Measurements from ENCODE around the gene DLG1.
A peak's percentile ranks its signal among the peaks of the same experiment; 100 is the strongest.

The DLG1 gene

GRCh38 chr3:197025736-197026480 is 272.5 kb downstream of the DLG1 start:
- TF ChIP-seq CREB1 (IDR thresholded peaks at IDR 0.05; ENCODE audit: low read depth), result no peak
- TF ChIP-seq RAD21 (IDR thresholded peaks at IDR 0.05; ENCODE audit: low read depth), result no peak
- TF ChIP-seq TEAD4 (IDR thresholded peaks at IDR 0.05), result no peak

- TF ChIP-seq TAF1 (IDR thresholded peaks at IDR 0.05; ENCODE audit: low read depth) (no peak), RAD21 (IDR thresholded peaks at IDR 0.05; ENCODE audit: low read depth) (no peak), MAX (IDR thresholded peaks at IDR 0.05) (no peak), TCF12 (IDR thresholded peaks at IDR 0.05; ENCODE audit: low read depth) (no peak), CEBPB (IDR thresholded peaks at IDR 0.05) (no peak), FOXM1 (IDR thresholded peaks at IDR 0.05; ENCODE audit: borderline replicate concordance, low read depth) (no peak), EGR1 (IDR thresholded peaks at IDR 0.05) (no peak), ZBTB7A (IDR thresholded peaks at IDR 0.05; ENCODE audit: low read depth) (no peak), YY1 (IDR thresholded peaks at IDR 0.05; ENCODE audit: low read depth) (no peak), USF1 (IDR thresholded peaks at IDR 0.05) (no peak), TEAD4 (IDR thresholded peaks at IDR 0.05) (no peak), EP300 (IDR thresholded peaks at IDR 0.05; ENCODE audit: borderline replicate concordance) (no peak), REST (IDR thresholded peaks at IDR 0.05; ENCODE audit: low read depth) (no peak), NFIC (IDR thresholded peaks at IDR 0.05) (no peak), CREB1 (IDR thresholded peaks at IDR 0.05; ENCODE audit: low read depth) (no peak)
These were observed 273.3 kb downstream of the DLG1 start for GRCh38 chr3:197024881-197025735.

- TF ChIP-seq ZBTB7A (IDR thresholded peaks at IDR 0.05; ENCODE audit: low read depth) (no peak), RAD21 (IDR thresholded peaks at IDR 0.05; ENCODE audit: low read depth) (no peak), USF1 (IDR thresholded peaks at IDR 0.05) (no peak)
These were observed 274.3 kb downstream of the DLG1 start for GRCh38 chr3:197023998-197024651.

- TF ChIP-seq MAX (IDR thresholded peaks at IDR 0.05) (peak; percentile 56; the same call in 1 of the 2 replicates), USF1 (IDR thresholded peaks at IDR 0.05) (peak; percentile 18; the same call in 1 of the 2 replicates), REST (IDR thresholded peaks at IDR 0.05; ENCODE audit: low read depth) (no peak), TEAD4 (IDR thresholded peaks at IDR 0.05) (peak; percentile 28; the same call in 1 of the 2 replicates), RAD21 (IDR thresholded peaks at IDR 0.05; ENCODE audit: low read depth) (no peak; the same call in 1 of the 2 replicates), EP300 (IDR thresholded peaks at IDR 0.05; ENCODE audit: borderline replicate concordance) (0 out of 2 replicates have a peak, but pooled peaks have one; percentile 9), TCF12 (IDR thresholded peaks at IDR 0.05; ENCODE audit: low read depth) (0 out of 2 replicates have a peak, but pooled peaks have one; percentile 56), ZBTB7A (IDR thresholded peaks at IDR 0.05; ENCODE audit: low read depth) (no peak)
These were observed 275.0 kb downstream of the DLG1 start for GRCh38 chr3:197023241-197023997.
